HG03159 (cell line): ENCODE results near the gene SLC35B1.
"Not testable (repeated sequence)": the region's sequence is repeated elsewhere in the genome, so short reads cannot be mapped to it uniquely, and the experiment has no call there.

ENCODE experiments used
- ATAC-seq: cut with Tn5 transposase; IDR thresholded peaks from one replicate; pipeline ENCODE4 v1.9.1; 2021; ENCODE audit warnings: mild to moderate bottlenecking, moderate library complexity; ENCODE audit not compliant: unreplicated experiment

SLC35B1 gene

GRCh38 chr17:49673679-49674078 is 34.1 kb downstream of the SLC35B1 start:
- ATAC-seq, result not testable (repeated sequence)

- no peak for ATAC-seq
Observed at GRCh38 chr17:49670641-49671040, 37.1 kb downstream of the SLC35B1 start.

- no peak for ATAC-seq
Observed at GRCh38 chr17:49670002-49670401, 37.8 kb downstream of the SLC35B1 start.

- no peak for ATAC-seq
Observed at GRCh38 chr17:49667854-49668253, 39.9 kb downstream of the SLC35B1 start.

GRCh38 chr17:49664706-49665211 is 43.0 kb downstream of the SLC35B1 start:
- no peak for ATAC-seq

- ATAC-seq, result no peak
Observed at GRCh38 chr17:49659661-49660382, 47.9 kb downstream of the SLC35B1 start.

- ATAC-seq, result no peak
Observed at GRCh38 chr17:49656247-49656646, 51.5 kb downstream of the SLC35B1 start.
